Measurements from ENCODE around the gene FXN.
"Not testable (repeated sequence)": the region's sequence is repeated elsewhere in the genome, so short reads cannot be mapped to it uniquely, and the experiment has no call there.

The FXN gene

GRCh38 chr9:69027355-69028097 is 8.0 kb upstream of the FXN start:
- DNase-seq = peak in 1 of 2 donors; percentile 39

GRCh38 chr9:69028754-69029153 is 6.8 kb upstream of the FXN start:
- no peak for DNase-seq

GRCh38 chr9:69029535-69029934 is 6.0 kb upstream of the FXN start:
- no peak for DNase-seq

GRCh38 chr9:69030851-69031645 is 4.5 kb upstream of the FXN start:
- no peak for DNase-seq

- no peak for DNase-seq
Observed at GRCh38 chr9:69034071-69034470, 1.5 kb upstream of the FXN start.

- DNase-seq = peak; percentile 11 to 12
Observed at GRCh38 chr9:69036309-69036708, 757 bp downstream of the FXN start.

- no peak for DNase-seq
Observed at GRCh38 chr9:69036799-69037198, 1.2 kb downstream of the FXN start.

GRCh38 chr9:69040646-69041045 is 5.1 kb downstream of the FXN start:
- no peak for DNase-seq

GRCh38 chr9:69044240-69045219 is 9.0 kb downstream of the FXN start:
- no peak for DNase-seq

- no peak for DNase-seq
Observed at GRCh38 chr9:69045821-69046220, 10.3 kb downstream of the FXN start.

- no peak for DNase-seq
Observed at GRCh38 chr9:69046723-69047122, 11.2 kb downstream of the FXN start.

GRCh38 chr9:69047371-69047770 is 11.8 kb downstream of the FXN start:
- DNase-seq = no peak

- no peak for DNase-seq
Observed at GRCh38 chr9:69049094-69049493, 13.5 kb downstream of the FXN start.

- not testable (repeated sequence) for DNase-seq
Observed at GRCh38 chr9:69050936-69051335, 15.4 kb downstream of the FXN start.

- DNase-seq = no peak
Observed at GRCh38 chr9:69054989-69055388, 19.4 kb downstream of the FXN start.

GRCh38 chr9:69056191-69056815 is 20.8 kb downstream of the FXN start:
- DNase-seq = no peak

- no peak for DNase-seq
Observed at GRCh38 chr9:69058101-69058500, 22.5 kb downstream of the FXN start.

- DNase-seq = no peak
Observed at GRCh38 chr9:69060766-69061165, 25.2 kb downstream of the FXN start.

GRCh38 chr9:69062195-69062594 is 26.6 kb downstream of the FXN start:
- DNase-seq = no peak

GRCh38 chr9:69063839-69064238 is 28.3 kb downstream of the FXN start:
- no peak for DNase-seq

GRCh38 chr9:69065660-69066059 is 30.1 kb downstream of the FXN start:
- DNase-seq = no peak

- DNase-seq = no peak
Observed at GRCh38 chr9:69066955-69067354, 31.4 kb downstream of the FXN start.

- DNase-seq = no peak
Observed at GRCh38 chr9:69070201-69070600, 34.6 kb downstream of the FXN start.

Data from stimulated activated CD4-positive, alpha-beta T cell treated with anti-CD3 and anti-CD28 coated beads, Interleukin-2, amount 100 ng/mL, for 48 hours (primary cell).